Measurements from ENCODE around the gene SLC24A4. TPM values are rescaled to one million over a fixed set of nuclear protein-coding genes. Genes with fewer than 3 reads are reported as not detected.

The SLC24A4 gene
- total RNA-seq, 3 donors from 2014 or later = 0.15 to 0.96 TPM; not detected in 1

GRCh38 chr14:92505826-92506225 is 182.9 kb downstream of the SLC24A4 start:
- DNase-seq (ENCODE audit: low spot score in 2 of 2) = no peak
- H3K9me3 ChIP-seq = no peaks in the 10 kb centered on the region
- H3K27ac ChIP-seq = no peak overlapping the region
- no peak for TF ChIP-seq POLR2AphosphoS5 (IDR thresholded peaks at IDR 0.05)
- no peak for TF ChIP-seq POLR2A (IDR thresholded peaks at IDR 0.05)
- no peak for TF ChIP-seq CTCF (IDR thresholded peaks at IDR 0.05)
- no peaks in the 10 kb centered on the region for H3K27me3 ChIP-seq
- H3K4me1 ChIP-seq = no peaks in the 10 kb centered on the region
- no peak overlapping the region for H3K4me3 ChIP-seq
- no peaks in the 10 kb centered on the region for H3K36me3 ChIP-seq
- intact Hi-C loops (cut with DNase I; ENCODE audit: low total_unique reads) = no loop called here

GRCh38 chr14:92506231-92506630 is 183.3 kb downstream of the SLC24A4 start:
- Histone ChIP-seq H3K27ac (no peak overlapping the region), H3K9me3 (no peaks in the 10 kb centered on the region), H3K4me3 (no peak overlapping the region), H3K4me1 (no peaks in the 10 kb centered on the region), H3K27me3 (no peaks in the 10 kb centered on the region), H3K36me3 (no peaks in the 10 kb centered on the region)
- DNase-seq (ENCODE audit: low spot score in 2 of 2) = no peak
- intact Hi-C loops (cut with DNase I; ENCODE audit: low total_unique reads) = no loop called here
- TF ChIP-seq POLR2AphosphoS5 (IDR thresholded peaks at IDR 0.05) (no peak), POLR2A (IDR thresholded peaks at IDR 0.05) (no peak), CTCF (IDR thresholded peaks at IDR 0.05) (no peak)

GRCh38 chr14:92507174-92507768 is 184.3 kb downstream of the SLC24A4 start:
- Histone ChIP-seq H3K9me3 (no peaks in the 10 kb centered on the region), H3K4me1 (peaks cover 0 to 6% of the 10 kb centered on the region in 2 donors), H3K36me3 (no peaks in the 10 kb centered on the region), H3K27ac (no peak overlapping the region), H3K27me3 (no peaks in the 10 kb centered on the region), H3K4me3 (no peak overlapping the region)
- peak in 1 of 2 donors; percentile 48 for DNase-seq (ENCODE audit: low spot score in 2 of 2)
- intact Hi-C loops (cut with DNase I; ENCODE audit: low total_unique reads) = no loop called here
- TF ChIP-seq CTCF (IDR thresholded peaks at IDR 0.05) (no peak), POLR2AphosphoS5 (IDR thresholded peaks at IDR 0.05) (no peak), POLR2A (IDR thresholded peaks at IDR 0.05) (no peak)

- TF ChIP-seq CTCF (IDR thresholded peaks at IDR 0.05) (no peak), POLR2AphosphoS5 (IDR thresholded peaks at IDR 0.05) (no peak), POLR2A (IDR thresholded peaks at IDR 0.05) (no peak)
- no peaks in the 10 kb centered on the region for H3K27me3 ChIP-seq
- H3K36me3 ChIP-seq = no peaks in the 10 kb centered on the region
- H3K4me3 ChIP-seq = no peak overlapping the region
- H3K27ac ChIP-seq = peak overlapping the region; percentile 62 to 79
- H3K9me3 ChIP-seq = no peaks in the 10 kb centered on the region
- intact Hi-C loops (cut with DNase I; ENCODE audit: low total_unique reads) = no loop called here
- no peak for DNase-seq (ENCODE audit: low spot score in 2 of 2)
- peaks cover 0 to 10% of the 10 kb centered on the region in 2 donors for H3K4me1 ChIP-seq
These were observed 188.0 kb downstream of the SLC24A4 start for GRCh38 chr14:92510972-92511371.

- H3K9me3 ChIP-seq = no peaks in the 10 kb centered on the region
- H3K36me3 ChIP-seq = no peaks in the 10 kb centered on the region
- peaks cover 0 to 10% of the 10 kb centered on the region in 2 donors for H3K4me1 ChIP-seq
- H3K27ac ChIP-seq = peak overlapping the region; percentile 62 to 79
- intact Hi-C loops (cut with DNase I; ENCODE audit: low total_unique reads) = no loop called here
- no peak overlapping the region for H3K4me3 ChIP-seq
- no peak for DNase-seq (ENCODE audit: low spot score in 2 of 2)
- TF ChIP-seq POLR2A (IDR thresholded peaks at IDR 0.05) (no peak), CTCF (IDR thresholded peaks at IDR 0.05) (no peak), POLR2AphosphoS5 (IDR thresholded peaks at IDR 0.05) (no peak)
- H3K27me3 ChIP-seq = no peaks in the 10 kb centered on the region
These were observed 188.7 kb downstream of the SLC24A4 start for GRCh38 chr14:92511453-92512238.

Measured in breast epithelium (tissue), 4 donors.